H1 (cell line): Measurements from ENCODE around the gene LMNTD2. TPM values are rescaled to one million over a fixed set of nuclear protein-coding genes. Genes with fewer than 3 reads are reported as not detected.

ENCODE experiments used
- CTCF ChIA-PET: fragments of 300-600 bp; sonication (Branson Sonifier 250); formaldehyde crosslinking; loops from one replicate; lab custom pipeline; 2021; ENCODE audit not compliant: partially characterized antibody; lab: Charles Lee
- POLR2A ChIA-PET: fragments of 300-600 bp; sonication (Branson Sonifier 250); formaldehyde crosslinking; loops from one replicate; lab custom pipeline; 2021; ENCODE audit warnings: inconsistent platforms; ENCODE audit not compliant: partially characterized antibody; lab: Charles Lee
- DNase-seq, 2 experiments: peaks; one replicate each; pipeline versions ENCODE4 v3.0.0 to v3.0.0-alpha.2; 2010 to 2022; ENCODE audit warnings: low spot score in 2 of 2, low read depth in 1 of 2, mixed read lengths in 1 of 2
- FAIRE-seq: peaks from 2 replicates; lab custom pipeline; 2011; peaks lifted over from hg19 to GRCh38; lab: Jason Lieb, UNC
- H2AFZ ChIP-seq: 2 replicates; pipeline ENCODE4 v1.8.1; 2012; ENCODE audit warnings: low read length, inconsistent platforms
- H2AK5ac ChIP-seq: 2 replicates; pipeline ENCODE4 v1.6.1; 2013; ENCODE audit warnings: low read depth, low read length
- H2BK120ac ChIP-seq: replicated peaks from 2 replicates; pipeline ENCODE3; 2013; ENCODE audit warnings: low read depth, low read length, inconsistent platforms
- H2BK12ac ChIP-seq: 2 replicates; pipeline ENCODE4 v1.6.1; 2013; ENCODE audit warnings: low read depth, low read length
- H2BK15ac ChIP-seq: 2 replicates; pipeline ENCODE4 v1.6.1; 2013; ENCODE audit warnings: low read length
- H2BK20ac ChIP-seq: 2 replicates; pipeline ENCODE4 v1.6.1; 2013; ENCODE audit warnings: low read length
- H2BK5ac ChIP-seq: 2 replicates; pipeline ENCODE4 v1.6.1; 2013; ENCODE audit warnings: low read depth, low read length
- H3K14ac ChIP-seq: 2 replicates; pipeline ENCODE4 v1.6.1; 2013; ENCODE audit warnings: inconsistent platforms; ENCODE audit not compliant: insufficient read length
- H3K18ac ChIP-seq: 2 replicates; pipeline ENCODE4 v1.6.1; 2013; ENCODE audit warnings: low read length; ENCODE audit errors: extremely low read depth
- H3K23ac ChIP-seq: 2 replicates; pipeline ENCODE4 v1.6.1; 2013; ENCODE audit warnings: inconsistent platforms; ENCODE audit not compliant: insufficient read length
- H3K23me2 ChIP-seq: 2 replicates; pipeline ENCODE4 v1.6.1; 2013; ENCODE audit warnings: low read depth, low read length
- H3K27ac ChIP-seq: 2 replicates; pipeline ENCODE4 v1.6.1; 2011; ENCODE audit warnings: low read depth, low read length, inconsistent platforms
- H3K27me3 ChIP-seq, 4 experiments: replicated peaks in 1 of 4; 1 replicate in 1 of 4; 2 replicates in 3 of 4; pipeline versions ENCODE4 v1.6.1 to v1.8.1; 2011 to 2013; ENCODE audit warnings: low read length in 3 of 4, mild to moderate bottlenecking in 3 of 4, inconsistent platforms in 2 of 4, mixed read lengths in 2 of 4, moderate library complexity in 1 of 4; ENCODE audit not compliant: control insufficient read depth in 3 of 4, insufficient read depth in 3 of 4; ENCODE audit errors: extremely low read depth in 1 of 4
- H3K36me3 ChIP-seq, 4 experiments: 2 replicates each; pipeline versions ENCODE4 v1.6.1 to v1.8.1; 2011 to 2013; ENCODE audit warnings: mild to moderate bottlenecking in 4 of 4, low read length in 3 of 4, moderate library complexity in 2 of 4, control low read depth in 1 of 4, inconsistent platforms in 1 of 4; ENCODE audit not compliant: insufficient read depth in 4 of 4, control insufficient read depth in 2 of 4
- H3K4ac ChIP-seq: replicated peaks from 2 replicates; pipeline ENCODE3; 2013; ENCODE audit warnings: low read length, low read depth, mixed read lengths, inconsistent platforms; ENCODE audit not compliant: insufficient read length
- H3K4me1 ChIP-seq, 4 experiments: replicated peaks in 1 of 4; 1 replicate in 1 of 4; 2 replicates in 3 of 4; pipeline versions ENCODE4 v1.6.1 to v1.8.1; 2011 to 2013; ENCODE audit warnings: low read length in 3 of 4, inconsistent platforms in 2 of 4, mixed read lengths in 1 of 4; ENCODE audit not compliant: insufficient read depth in 4 of 4, control insufficient read depth in 3 of 4
- H3K4me2 ChIP-seq, 2 experiments: 2 replicates each; pipeline versions ENCODE4 v1.6.1 to v1.8.1; 2011 to 2013; ENCODE audit warnings: low read depth in 2 of 2, low read length in 2 of 2, control low read depth in 1 of 2, inconsistent platforms in 1 of 2, mild to moderate bottlenecking in 1 of 2; ENCODE audit not compliant: insufficient read depth in 1 of 2
- H3K4me3 ChIP-seq, 4 experiments: fragments of 200-600, 300-600 bp in 1 of 4; sonication (generic), shearing (Covaris generic), sonication (Bioruptor Twin) in 1 of 4; 2 replicates each; pipeline versions ENCODE4 v1.5.1 to v1.8.1; 2011 to 2016; ENCODE audit warnings: low read length in 4 of 4, low read depth in 3 of 4, control low read depth in 2 of 4, inconsistent platforms in 2 of 4, mild to moderate bottlenecking in 2 of 4, mixed read lengths in 1 of 4, moderate library complexity in 1 of 4; ENCODE audit not compliant: insufficient read depth in 2 of 4; ENCODE audit errors: extremely low read depth in 1 of 4
- H3K56ac ChIP-seq: replicated peaks from 2 replicates; pipeline ENCODE3; 2013; ENCODE audit warnings: low read depth, mild to moderate bottlenecking, mixed read lengths, low read length, inconsistent platforms; ENCODE audit not compliant: insufficient read length
- H3K79me1 ChIP-seq: 2 replicates; pipeline ENCODE4 v1.6.1; 2013; ENCODE audit warnings: low read depth, low read length, control low read depth
- H3K79me2 ChIP-seq, 2 experiments: 2 replicates each; pipeline versions ENCODE4 v1.6.1 to v1.8.1; 2012 to 2013; ENCODE audit warnings: low read length in 2 of 2, mild to moderate bottlenecking in 2 of 2, inconsistent platforms in 1 of 2; ENCODE audit not compliant: insufficient read depth in 2 of 2, control insufficient read depth in 1 of 2
- H3K9ac ChIP-seq, 4 experiments: replicated peaks in 1 of 4; 1 replicate in 1 of 4; 2 replicates in 3 of 4; pipeline versions ENCODE4 v1.6.1 to v1.8.1; 2011 to 2013; ENCODE audit warnings: low read depth in 3 of 4, low read length in 3 of 4, control low read depth in 2 of 4, mild to moderate bottlenecking in 2 of 4, moderate library complexity in 2 of 4, inconsistent platforms in 1 of 4; ENCODE audit errors: extremely low read depth in 1 of 4
- H3K9me3 ChIP-seq, 2 experiments: 2 replicates each; pipeline versions ENCODE4 v1.6.1 to v1.8.1; 2012 to 2013; ENCODE audit warnings: mild to moderate bottlenecking in 2 of 2, moderate library complexity in 2 of 2, control low read depth in 1 of 2, inconsistent platforms in 1 of 2, low read depth in 1 of 2, low read length in 1 of 2, mixed read lengths in 1 of 2; ENCODE audit not compliant: insufficient read depth in 2 of 2
- H4K20me1 ChIP-seq, 2 experiments: replicated peaks in 1 of 2; 2 replicates each; pipeline versions ENCODE3 to v1.8.1; 2011 to 2013; ENCODE audit warnings: inconsistent platforms in 2 of 2, low read length in 2 of 2, mild to moderate bottlenecking in 1 of 2; ENCODE audit not compliant: insufficient read depth in 2 of 2, control insufficient read depth in 1 of 2
- H4K5ac ChIP-seq: 2 replicates; pipeline ENCODE4 v1.6.1; 2013; ENCODE audit warnings: low read length, low read depth, mixed read lengths, inconsistent platforms; ENCODE audit not compliant: insufficient read length
- H4K8ac ChIP-seq: 2 replicates; pipeline ENCODE4 v1.8.0; 2013; ENCODE audit warnings: mild to moderate bottlenecking, moderate library complexity, low read length, inconsistent platforms; ENCODE audit not compliant: insufficient read depth; ENCODE audit errors: extremely low read depth
- H4K91ac ChIP-seq: replicated peaks from 2 replicates; pipeline ENCODE3; 2013; ENCODE audit warnings: low read length, mixed read lengths, inconsistent platforms; ENCODE audit not compliant: insufficient read length
- MAX ChIP-seq: IDR thresholded peaks from 2 replicates; pipeline ENCODE4 v1.6.1; 2012; ENCODE audit warnings: inconsistent platforms
- SIN3A ChIP-seq, 2 experiments: IDR thresholded peaks in 1 of 2; conservative IDR thresholded peaks in 1 of 2; 2 replicates each; pipeline ENCODE4 v1.6.1; 2011 to 2012; ENCODE audit warnings: low read length in 2 of 2, improper control_type of control experiment in 1 of 2, low read depth in 1 of 2, mild to moderate bottlenecking in 1 of 2
- TBP ChIP-seq: IDR thresholded peaks from 2 replicates; pipeline ENCODE4 v1.6.1; 2011; ENCODE audit warnings: low read depth, low read length, improper control_type of control experiment
- WGBS, 2 experiments: shearing (Covaris generic) in 1 of 2; methylation state at CpG; one replicate each; pipeline versions ENCODE4 v1.1.6 to v1.1.7; 2013 to 2015; ENCODE audit warnings: low lambda C conversion rate in 2 of 2, mixed read lengths in 2 of 2, inconsistent platforms in 1 of 2, low coverage in 1 of 2, missing lambda C conversion rate in 1 of 2; ENCODE audit not compliant: insufficient replicate concordance in 2 of 2, insufficient coverage in 1 of 2, insufficient read length in 1 of 2; ENCODE audit errors: extremely low coverage in 1 of 2, missing lambda C conversion rate in 1 of 2; 5-methylcytosine and 5-hydroxymethylcytosine counted together
- polyA plus RNA-seq, 7 experiments: library from polyadenylated mRNA; depleted of rRNA in 3 of 7; stranded (reverse) in 5 of 7; unstranded in 2 of 7; fragments of >200 nt in 5 of 7; fragments of 200-250 nt in 2 of 7; gene quantifications; 1 replicate in 5 of 7; 2 replicates in 1 of 7; 4 replicates in 1 of 7; pipeline versions ENCODE4 v1.2.1 to v1.2.3, GENCODE V29; 2011 to 2013; ENCODE audit warnings: missing spikeins in 2 of 7, mixed read lengths in 2 of 7
- total RNA-seq: library from RNA; stranded (reverse); fragmentation: NEBNext Ultra II Directional; extraction: Animal tissue kit (Norgen Biotek cat#: 25700); gene quantifications from 2 replicates; pipeline ENCODE4 v1.2.1, GENCODE V29; 2021

Gene LMNTD2
- total and polyA plus RNA-seq, 2 of the 8 experiments (the other 6 are each of a cell fraction or from before 2014, with no cell fraction given), result 1.6 to 3.1 TPM

- Histone ChIP-seq H2AFZ (no peak overlapping the region), H3K18ac (no peak overlapping the region; the same call in 1 of the 2 replicates), H3K4me2 (peak overlapping the region in 1 of 2 experiments; percentile 49; a peak in 2 of 4 replicates), H3K79me2 (peaks cover under 1 to 1% of the 10 kb centered on the region in 2 experiments; a peak in 3 of 4 replicates), H3K4me1 (peaks cover 1 to 24% (median 10%) of the 10 kb centered on the region in 4 experiments), H3K9ac (no peak overlapping the region; a peak in 1 of 7 replicates), H3K4ac (no peak overlapping the region), H4K91ac (peak overlapping the region; percentile 55), H3K27me3 (peaks cover 8 to 17% (median 14%) of the 10 kb centered on the region in 4 experiments), H2AK5ac (peak overlapping the region; percentile 41; the same call in 1 of the 2 replicates), H3K79me1 (peaks cover 6% of the 10 kb centered on the region; the same call in 1 of the 2 replicates), H3K23ac (no peak overlapping the region), H3K27ac (no peak overlapping the region), H2BK15ac (peak overlapping the region; percentile 34; the same call in 1 of the 2 replicates), H4K8ac (no peak overlapping the region; the same call in 1 of the 2 replicates), H4K20me1 (peaks cover 2 to 16% of the 10 kb centered on the region in 2 experiments), H2BK12ac (peak overlapping the region; percentile 98; the same call in 1 of the 2 replicates), H3K23me2 (peaks cover 13% of the 10 kb centered on the region), H2BK20ac (0 out of 2 replicates have a peak overlapping the region, but pooled peaks have one; percentile 67), H3K9me3 (no peaks in the 10 kb centered on the region), H2BK5ac (peak overlapping the region; percentile 61; the same call in 1 of the 2 replicates), H3K56ac (no peak overlapping the region), H3K4me3 (no peak overlapping the region), H2BK120ac (no peak overlapping the region), H4K5ac (no peak overlapping the region), H3K36me3 (no peaks in the 10 kb centered on the region), H3K14ac (no peak overlapping the region)
- CTCF ChIA-PET, result interaction anchor here (0.8 to 1.9 kb wide), 5 partner anchors 9 to 124 kb away, joined by 3 to 6 read pairs (median 3); no protein-coding TSS in a partner anchor
- no peak for DNase-seq
- WGBS, 2 experiments, result 90% methylated on average over 8 of the region's 8 CpGs; no CpG with 5 or more reads in 1 of the 2 experiments
- POLR2A ChIA-PET, result interaction anchor here (0.7 kb wide), 1 partner anchor 67 kb away, joined by 3 read pairs; no protein-coding TSS in a partner anchor
- no peak for FAIRE-seq
- TF ChIP-seq MAX (no peak), TBP (no peak), SIN3A (conservative IDR thresholded peaks at IDR 0.05 in 1 of 2, IDR thresholded peaks at IDR 0.05 in 1 of 2; ENCODE audit: low read depth in 1 of 2, low read length in 2 of 2) (no peak)
These were observed 11.3 kb upstream of the LMNTD2 start for GRCh38 chr11:571802-572185.
